K562 (cell line): Measurements from ENCODE around the gene NISCH. TPM values are rescaled to one million over a fixed set of nuclear protein-coding genes. Genes with fewer than 3 reads are reported as not detected.

Experiments
- ARNT ChIP-seq, 2 experiments: fragments of 450-650 bp; IDR thresholded peaks; 2 replicates each; pipeline ENCODE4 v1.6.1; 2016; ENCODE audit warnings: mild to moderate bottlenecking in 1 of 2
- CBX2 ChIP-seq: fragments of 200-600 bp; sonication (generic); IDR thresholded peaks from one replicate; pipeline ENCODE4 v1.6.1; 2012; ENCODE audit warnings: mild to moderate bottlenecking, low read length, inconsistent platforms; ENCODE audit not compliant: insufficient read depth, poor library complexity, severe bottlenecking
- DNMT1 ChIP-seq: fragments of 450-650 bp; IDR thresholded peaks from 2 replicates; pipeline ENCODE4 v1.6.1; 2016; ENCODE audit warnings: antibody characterized with exemption, mild to moderate bottlenecking
- E2F5 ChIP-seq: sonication (generic); formaldehyde crosslinking; IDR thresholded peaks from 2 replicates; pipeline ENCODE4 v1.8.0; 2022; ENCODE audit warnings: mild to moderate bottlenecking, missing genetic modification reagents
- EP400 ChIP-seq: fragments of 450-650 bp; IDR thresholded peaks from 2 replicates; pipeline ENCODE4 v1.6.1; 2017; ENCODE audit warnings: antibody characterized with exemption, mild to moderate bottlenecking, moderate library complexity
- GATAD2B ChIP-seq: fragments of 450-650 bp; IDR thresholded peaks from 2 replicates; pipeline ENCODE4 v1.6.1; 2017; ENCODE audit warnings: mild to moderate bottlenecking, borderline replicate concordance
- HOXB6 ChIP-seq: fragments of 250-450 bp; sonication (Bioruptor Pico); IDR thresholded peaks from 2 replicates; pipeline ENCODE4 v1.5.1; 2022; ENCODE audit warnings: mild to moderate bottlenecking, borderline replicate concordance
- KAT2B ChIP-seq: IDR thresholded peaks from one replicate; pipeline ENCODE4 v1.6.1; 2012; ENCODE audit warnings: low read depth, mild to moderate bottlenecking, control low read depth, inconsistent platforms, low read length, moderate library complexity
- PPARD ChIP-seq: fragments of 250-450 bp; sonication (Bioruptor Pico); IDR thresholded peaks from 2 replicates; pipeline ENCODE4 v1.8.0; 2022; ENCODE audit warnings: inconsistent platforms, mild to moderate bottlenecking, moderate library complexity
- RAD21 ChIP-seq, 2 experiments: fragments of 250-450 bp in 1 of 2; fragments of 450-650 bp in 1 of 2; sonication (Bioruptor Pico) in 1 of 2; formaldehyde crosslinking in 1 of 2; IDR thresholded peaks in 1 of 2; conservative IDR thresholded peaks in 1 of 2; 2 replicates each; pipeline versions ENCODE4 v1.4.0 to v1.8.0; 2020 to 2022; ENCODE audit warnings: mild to moderate bottlenecking in 2 of 2, moderate library complexity in 1 of 2
- RFX7 ChIP-seq: fragments of 250-450 bp; sonication (Bioruptor Pico); IDR thresholded peaks from 2 replicates; pipeline ENCODE4 v1.5.1; 2021; ENCODE audit warnings: mild to moderate bottlenecking
- SMARCA4 ChIP-seq: fragments of 450-650 bp; IDR thresholded peaks from 2 replicates; pipeline ENCODE4 v1.6.1; 2016
- SMARCB1 ChIP-seq: IDR thresholded peaks from 2 replicates; pipeline ENCODE4 v1.6.1; 2011; ENCODE audit warnings: improper control_type of control experiment, low read depth; ENCODE audit not compliant: insufficient read length
- USF1 ChIP-seq: sonication (generic); formaldehyde crosslinking; IDR thresholded peaks from 2 replicates; pipeline ENCODE4 v1.9.0; 2022; ENCODE audit warnings: mild to moderate bottlenecking, missing genetic modification reagents
- ZBED1 ChIP-seq: IDR thresholded peaks from 2 replicates; pipeline ENCODE4 v1.6.1; 2014
- ZBTB49 ChIP-seq: sonication (generic); formaldehyde crosslinking; IDR thresholded peaks from 2 replicates; pipeline ENCODE4 v1.8.0; 2022; ENCODE audit warnings: missing genetic modification reagents, mild to moderate bottlenecking, borderline replicate concordance
- ZBTB5 ChIP-seq: fragments of 450-650 bp; IDR thresholded peaks from 2 replicates; pipeline ENCODE4 v1.6.1; 2017; ENCODE audit warnings: antibody characterized with exemption
- ZBTB7A ChIP-seq: IDR thresholded peaks from 2 replicates; pipeline ENCODE4 v1.6.1; 2011; ENCODE audit warnings: low read depth, mild to moderate bottlenecking, low read length, moderate library complexity, borderline replicate concordance; ENCODE audit not compliant: control insufficient read depth
- ZBTB8A ChIP-seq: fragments of 450-650 bp; IDR thresholded peaks from 2 replicates; pipeline ENCODE4 v1.6.1; 2018; ENCODE audit warnings: mild to moderate bottlenecking, moderate library complexity; ENCODE audit not compliant: partially characterized antibody
- ZNF121 ChIP-seq: sonication (generic); formaldehyde crosslinking; conservative IDR thresholded peaks from 2 replicates; pipeline ENCODE4 v1.8.0; 2022; ENCODE audit warnings: missing genetic modification reagents
- ZNF395 ChIP-seq: fragments of 200-800 bp; sonication (Bioruptor generic); IDR thresholded peaks from 2 replicates; pipeline ENCODE4 v1.6.1; 2017; ENCODE audit warnings: missing genetic modification characterization, missing compliant biosample characterization
- polyA plus RNA-seq, 8 experiments: library from polyadenylated mRNA; depleted of rRNA in 4 of 8; stranded (reverse) in 5 of 8; unstranded in 3 of 8; fragments of >200 nt; fragmentation: Nextera tagmentation in 2 of 8; fragmentation: Illumina TruSeq in 1 of 8; extraction: Ambion mirVana in 2 of 8; extraction: Trizol in 1 of 8; gene quantifications; 2 replicates each; pipeline versions ENCODE4 v1.2.1 to v1.2.3, GENCODE V29; 2011 to 2014; ENCODE audit warnings: inconsistent platforms in 1 of 8, missing spikeins in 1 of 8
- total RNA-seq, 7 experiments: library from RNA; depleted of rRNA in 6 of 7; stranded (reverse); fragments of >200 nt in 6 of 7; fragmentation: Illumina TruSeq in 2 of 7; extraction: Trizol in 2 of 7; gene quantifications; 2 replicates each; pipeline versions ENCODE4 v1.2.1 to v1.2.3, GENCODE V29; 2011 to 2021; ENCODE audit warnings: low replicate concordance in 1 of 7

NISCH gene
- total and polyA plus RNA-seq, 9 of the 15 experiments (the other 6 are each of a cell fraction or from before 2014, with no cell fraction given), result 0.44 to 43.5 (median 23.4) TPM

GRCh38 chr3:52536369-52537164, 81.2 kb downstream of the NISCH start, which contains the start of gene UQCC5 (continued):
- TF ChIP-seq RAD21 (CRISPR knock-in tag; conservative IDR thresholded peaks at IDR 0.05 in 1 of 2, IDR thresholded peaks at IDR 0.05 in 1 of 2), result peak in 1 of 2 experiments; percentile 13; a peak in 1 of 4 replicates
- no peak for TF ChIP-seq E2F5 (CRISPR knock-in tag)
- TF ChIP-seq KAT2B, result no peak
- TF ChIP-seq DNMT1, result no peak
- no peak for TF ChIP-seq HOXB6
- TF ChIP-seq ZNF121 (CRISPR knock-in tag), result no peak
- TF ChIP-seq ZBTB7A, result peak; percentile 19; the same call in 1 of the 2 replicates
- TF ChIP-seq ZBED1, result no peak
- no peak for TF ChIP-seq CBX2
- TF ChIP-seq PPARD (CRISPR knock-in tag), result no peak
- TF ChIP-seq SMARCA4, result no peak
- no peak for TF ChIP-seq ARNT (IDR thresholded peaks at IDR 0.05)
- TF ChIP-seq ZNF395 (CRISPR knock-in tag), result 0 out of 2 replicates have a peak, but pooled peaks have one; percentile 26
- peak; percentile 79 for TF ChIP-seq EP400
- TF ChIP-seq RFX7 (CRISPR knock-in tag), result no peak
- peak; percentile 94 for TF ChIP-seq USF1
- TF ChIP-seq SMARCB1, result no peak
- TF ChIP-seq GATAD2B, result no peak
- no peak for TF ChIP-seq ZBTB8A
- TF ChIP-seq ZBTB49 (CRISPR knock-in tag), result no peak
- TF ChIP-seq ZBTB5, result peak; percentile 99
